Measurements from ENCODE around the gene CENPP.
A peak's percentile ranks its signal among the peaks of the same experiment; 100 is the strongest.

The CENPP gene

DNA sequence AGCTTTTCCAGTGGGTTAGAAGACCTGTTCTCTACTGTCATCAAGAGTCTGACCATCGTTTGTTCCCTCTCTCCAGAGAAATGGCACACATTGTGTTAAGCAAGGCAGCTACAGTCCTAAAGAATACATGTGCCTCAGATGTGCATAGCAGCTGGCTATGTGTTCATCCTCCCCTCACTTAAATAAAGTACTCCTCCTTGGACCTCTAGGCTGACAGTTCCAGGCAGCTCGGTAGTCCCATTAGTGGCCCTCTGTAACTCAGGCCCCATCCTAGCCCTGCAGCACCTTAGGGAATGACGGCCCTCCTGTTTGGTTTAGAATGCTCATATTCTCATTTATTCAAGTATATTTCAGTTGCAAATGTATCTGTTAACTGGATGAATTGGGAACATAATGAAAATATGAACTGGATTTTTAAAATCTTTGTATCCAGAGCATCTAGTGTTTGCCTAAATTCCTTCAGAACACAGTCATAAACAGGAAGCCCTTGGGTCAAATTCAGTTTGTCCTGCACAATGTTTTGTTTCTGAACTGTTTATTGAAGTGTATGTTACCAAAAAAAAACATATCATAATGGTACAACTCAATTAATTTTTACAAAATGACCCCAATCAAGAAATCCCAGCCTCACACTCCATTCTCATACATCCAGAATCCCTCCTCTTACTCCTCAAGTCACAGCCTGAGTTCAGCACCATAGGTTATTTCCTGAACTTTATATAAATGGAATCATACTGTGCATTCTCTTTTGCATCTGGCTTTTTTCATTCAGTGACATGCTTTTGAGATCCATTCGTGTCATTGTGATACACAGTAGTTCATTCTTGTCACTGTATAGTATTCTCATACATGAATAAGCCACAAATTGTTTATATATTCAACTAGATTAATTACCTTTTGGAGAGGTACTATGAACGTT is 158.1 kb downstream of the CENPP start:
- DNase-seq, result no peak

- DNase-seq, result no peak
Observed at GRCh38 chr9:92484563-92484962, 158.8 kb downstream of the CENPP start.

- DNase-seq, result no peak
Observed at GRCh38 chr9:92486371-92486770, 160.6 kb downstream of the CENPP start.

GRCh38 chr9:92488681-92489550 is 163.2 kb downstream of the CENPP start:
- no peak for DNase-seq

DNA sequence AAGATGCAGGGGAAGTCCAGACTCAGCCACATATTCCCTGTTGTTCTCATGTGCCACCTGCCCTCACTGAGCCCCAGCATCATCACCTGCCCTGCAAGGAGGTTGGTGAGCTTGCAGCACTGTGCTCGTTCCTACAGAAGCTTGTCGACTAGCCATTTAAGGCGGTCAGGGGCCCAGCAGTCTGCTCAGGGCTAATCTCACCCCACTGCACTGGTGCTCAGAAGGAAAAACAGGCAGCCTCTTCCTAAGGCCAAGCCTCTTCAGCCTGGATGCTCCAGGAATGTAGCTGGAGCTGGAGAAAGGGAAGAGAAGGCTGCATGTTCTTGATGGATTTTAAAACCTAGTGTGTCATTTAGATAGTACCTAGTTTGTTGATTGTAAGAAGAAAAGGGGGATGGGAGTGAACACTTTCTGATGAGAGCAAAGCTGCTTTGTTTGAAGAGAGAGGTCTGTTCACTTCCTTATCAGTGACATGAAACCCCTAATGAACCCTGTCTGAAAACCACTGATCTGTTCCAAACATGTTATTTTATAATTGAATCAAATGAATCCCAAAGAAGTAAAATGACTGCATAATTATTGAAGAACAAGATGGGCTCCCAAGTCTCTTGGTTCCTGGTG is 167.1 kb downstream of the CENPP start:
- DNase-seq, result no peak

DNA sequence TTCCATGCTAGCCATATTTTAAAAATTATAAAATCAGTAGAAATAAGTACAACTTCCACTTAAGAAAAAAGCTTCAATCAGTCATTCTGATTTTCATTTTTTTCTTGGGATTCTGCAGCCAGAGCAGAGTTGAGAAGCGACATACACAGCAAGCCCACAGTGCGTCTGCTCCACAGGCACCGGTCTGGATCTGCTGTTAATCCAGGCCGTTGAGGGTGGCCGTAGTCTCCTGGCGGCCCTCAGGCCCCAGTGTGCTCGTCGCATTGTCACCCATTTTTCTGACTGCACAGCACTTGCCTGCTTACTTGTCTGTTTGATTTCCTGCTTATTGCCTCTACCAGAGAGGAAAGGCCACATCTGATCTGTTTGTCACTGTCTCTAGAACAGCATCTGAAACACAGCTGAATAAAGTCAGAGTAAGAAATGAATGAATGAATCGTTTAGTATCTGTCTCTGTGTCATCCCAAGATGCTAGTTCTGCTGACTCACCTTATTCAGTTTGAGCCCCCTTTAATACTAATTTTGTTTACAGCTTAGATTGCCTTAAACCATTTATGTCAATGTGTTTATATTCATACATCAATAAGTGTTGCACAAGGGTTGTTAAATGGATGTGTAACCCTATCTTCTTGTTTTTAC is 168.1 kb downstream of the CENPP start:
- DNase-seq, result no peak

GRCh38 chr9:92494856-92495255 is 169.1 kb downstream of the CENPP start:
- no peak for DNase-seq

DNA sequence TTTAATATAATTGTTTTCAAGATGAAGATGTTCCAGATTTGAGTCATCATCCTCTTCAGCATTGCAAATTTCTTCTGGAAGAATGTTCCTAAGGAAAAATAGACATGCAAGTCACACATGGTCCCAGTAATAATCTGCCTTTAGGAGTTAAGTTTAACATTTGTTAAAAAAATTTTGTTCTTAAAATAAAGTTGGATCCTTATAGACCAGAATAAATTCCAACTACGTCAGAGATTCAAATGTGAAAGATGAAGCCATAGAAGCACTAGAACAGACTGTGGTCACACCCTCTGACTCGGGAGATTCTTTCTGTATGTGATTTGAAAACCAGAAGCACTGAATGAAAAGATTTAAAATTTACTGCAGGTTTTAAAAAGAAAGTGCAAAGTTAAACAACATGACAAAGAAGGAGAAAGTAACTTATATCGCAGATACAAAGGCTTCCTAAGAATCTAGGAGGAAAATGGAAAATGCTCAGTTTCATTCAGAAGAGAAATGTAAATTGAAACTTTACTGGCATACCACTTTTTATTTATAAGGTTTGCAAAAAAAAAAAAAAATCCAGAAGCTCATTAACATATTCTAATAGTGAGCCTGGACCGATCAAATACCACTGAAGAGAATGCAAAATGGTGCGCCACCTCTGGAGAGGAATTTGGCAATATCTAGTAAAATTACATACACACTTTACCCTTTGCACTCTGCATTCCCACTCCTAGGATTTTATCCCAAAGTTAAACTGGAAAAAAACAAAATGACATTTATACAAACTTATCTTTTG is 170.8 kb downstream of the CENPP start:
- DNase-seq, result no peak

DNA sequence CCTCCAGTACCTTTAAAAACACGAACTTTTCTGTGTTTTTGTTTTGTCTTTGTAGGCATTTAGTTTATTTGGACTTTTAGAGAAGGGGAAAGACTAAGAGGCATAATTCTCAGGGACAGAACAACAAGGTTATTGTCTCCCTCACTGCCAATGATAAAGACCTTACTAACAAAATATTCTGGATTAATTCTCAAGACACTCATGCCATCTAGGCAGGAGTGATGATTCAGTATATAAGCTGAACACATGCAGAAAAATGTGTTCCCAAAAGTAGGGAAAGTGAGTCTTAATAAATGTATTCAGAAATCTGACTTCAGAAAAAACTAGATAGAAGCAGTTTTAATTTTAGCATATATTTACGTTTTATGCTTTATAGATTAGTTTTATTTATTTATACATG is 173.9 kb downstream of the CENPP start:
- no peak for DNase-seq

- no peak for DNase-seq
Observed at GRCh38 chr9:92500725-92501124, 175.0 kb downstream of the CENPP start.

- DNase-seq, result peak; percentile 49
Observed at GRCh38 chr9:92501671-92502393, 176.1 kb downstream of the CENPP start.

DNA sequence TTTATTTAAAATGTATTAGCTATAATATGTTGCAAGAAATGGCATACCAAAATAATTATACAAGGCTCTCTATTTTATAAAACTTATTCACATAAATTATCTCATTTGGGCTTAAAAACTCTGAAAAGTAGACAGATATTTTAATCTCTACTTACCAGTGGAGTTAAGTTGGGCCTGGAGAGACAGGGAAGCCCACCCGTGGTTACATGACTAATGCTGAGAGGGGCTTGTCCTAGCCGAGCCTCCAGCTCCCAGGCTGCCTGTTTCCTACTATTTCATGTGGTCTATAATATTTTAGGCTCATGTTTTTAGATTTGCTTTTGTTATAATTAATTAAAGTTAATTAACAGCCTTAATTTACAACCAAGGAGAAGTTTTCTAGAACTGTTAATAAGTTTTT is 177.4 kb downstream of the CENPP start:
- DNase-seq, result no peak

DNA sequence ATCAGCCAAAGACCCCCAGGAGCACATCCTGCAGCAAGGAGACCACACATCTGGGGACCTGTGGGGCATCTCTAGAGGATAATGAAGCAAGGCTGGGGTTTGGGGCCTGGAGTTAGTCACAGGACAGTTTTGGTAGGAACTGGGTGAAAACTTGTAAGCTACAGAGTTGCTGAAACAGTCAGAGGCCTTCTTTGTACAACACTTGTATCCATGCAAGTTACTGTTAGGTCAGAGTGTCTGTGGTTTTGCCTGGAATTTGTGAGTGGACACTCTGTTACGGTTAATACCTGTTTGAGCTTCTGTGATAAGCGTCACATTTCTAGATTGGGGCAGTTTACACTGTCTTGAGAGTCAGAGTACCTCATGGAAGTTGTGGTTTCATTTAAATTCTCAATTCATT is 179.1 kb downstream of the CENPP start:
- DNase-seq, result no peak

GRCh38 chr9:92506184-92506857 is 180.6 kb downstream of the CENPP start:
- DNase-seq, result no peak

DNA sequence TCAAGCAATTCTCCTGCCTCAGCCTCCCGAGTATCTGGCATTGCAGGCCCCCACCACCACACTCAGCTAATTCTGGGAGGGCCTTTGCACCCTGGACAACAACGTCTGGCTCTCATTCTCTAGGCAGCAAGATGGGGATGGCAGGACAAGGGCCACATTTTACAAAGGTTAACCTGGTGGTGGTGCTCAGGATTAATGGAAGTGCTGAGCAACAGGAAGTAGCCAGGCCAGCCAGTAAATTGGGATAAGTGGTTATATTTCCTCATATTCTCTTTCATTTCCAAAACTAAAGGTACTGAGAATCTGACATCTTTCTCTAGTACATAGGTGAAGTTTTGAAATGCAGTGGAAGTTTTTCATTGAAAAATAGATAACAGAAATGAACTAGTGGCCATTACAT is 181.3 kb downstream of the CENPP start:
- DNase-seq, result no peak

DNA sequence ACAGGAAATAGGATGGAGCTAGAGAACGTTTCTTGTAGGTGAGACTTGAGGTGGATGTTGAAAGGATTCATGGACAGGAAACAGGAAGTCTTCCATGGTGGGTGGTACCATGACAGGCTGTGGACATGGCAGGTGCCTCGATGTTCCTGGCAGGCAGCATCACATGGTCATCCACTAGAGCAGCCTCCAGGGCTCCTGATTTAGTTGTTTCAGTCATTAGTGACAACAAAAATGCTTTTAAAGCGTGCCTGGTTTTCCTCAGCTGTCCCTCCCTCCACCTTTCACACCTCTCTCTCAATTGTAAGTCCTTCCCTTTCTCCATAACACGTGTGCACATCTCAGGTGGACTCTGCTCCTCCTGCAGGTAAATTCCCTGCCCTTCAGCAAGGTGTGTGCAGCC is 181.7 kb downstream of the CENPP start:
- no peak for DNase-seq

- no peak for DNase-seq
Observed at GRCh38 chr9:92508018-92508820, 182.5 kb downstream of the CENPP start.

GRCh38 chr9:92509050-92509449 is 183.3 kb downstream of the CENPP start:
- no peak for DNase-seq

- no peak for DNase-seq
Observed at GRCh38 chr9:92510747-92511146, 185.0 kb downstream of the CENPP start.

DNA sequence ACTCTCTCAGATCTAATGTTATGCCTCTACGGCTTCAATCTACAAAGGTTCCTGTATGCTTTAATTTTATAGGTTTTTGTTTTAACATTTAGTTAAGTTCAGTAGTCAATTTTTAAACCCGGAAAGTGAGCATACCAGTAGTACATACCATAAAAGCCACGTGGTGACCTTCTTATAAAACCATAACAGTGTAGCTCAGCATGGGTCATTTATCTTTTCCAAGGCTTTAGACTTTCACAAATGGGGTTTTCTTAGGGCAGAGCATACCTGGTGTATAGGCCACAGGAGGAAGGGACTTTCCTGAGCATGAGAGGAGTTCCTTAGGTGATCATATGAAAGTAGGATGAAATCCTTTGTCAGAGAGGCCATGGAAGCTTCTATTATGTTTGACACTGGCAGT is 186.9 kb downstream of the CENPP start:
- DNase-seq, result no peak

All from NCI-H510A treated with DMSO at 0.1 percent for 48 hours (cell line).